NCI-H2029 (cell line): ENCODE measurements around the gene PRMT3.
"Not testable (repeated sequence)": the region's sequence is repeated elsewhere in the genome, so short reads cannot be mapped to it uniquely, and the experiment has no call there.

Experiments used
- DNase-seq: peaks from one replicate; lab custom pipeline; 2025; lab: John Stamatoyannopoulos, UW

Gene PRMT3

DNA sequence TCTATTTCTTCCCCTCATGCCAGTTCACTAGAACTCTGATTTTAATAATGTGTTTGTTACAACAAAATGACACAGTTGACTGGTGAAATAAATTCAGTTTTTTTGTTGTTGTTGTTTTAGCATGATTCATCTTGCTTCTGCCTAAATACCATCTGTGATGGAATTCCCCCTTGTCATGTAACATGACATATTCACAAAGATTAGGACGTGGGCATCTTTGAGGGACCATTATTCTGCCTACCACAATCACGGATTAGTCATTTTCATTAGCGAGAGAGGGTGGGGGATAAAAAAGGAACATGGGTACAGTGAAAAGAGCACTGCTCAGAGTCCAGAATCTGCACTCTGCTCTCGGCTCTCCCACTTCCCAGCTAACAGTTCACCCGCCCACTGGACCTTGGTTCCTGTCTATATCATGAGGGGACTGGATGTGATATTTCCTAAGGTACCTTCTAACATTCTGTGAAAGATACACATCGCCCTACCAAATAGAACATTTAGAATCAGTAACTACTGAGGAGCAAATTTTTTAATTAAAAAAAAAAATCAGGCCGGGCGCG, 12.7 kb upstream of the PRMT3 start:
- no peak for DNase-seq

GRCh38 chr11:20376162-20376730, 11.3 kb upstream of the PRMT3 start:
- DNase-seq, result no peak

- DNase-seq, result not testable (repeated sequence)
Measured at GRCh38 chr11:20385996-20386395, 1.5 kb upstream of the PRMT3 start.

GRCh38 chr11:20388096-20389055, 860 bp downstream of the PRMT3 start:
- no peak for DNase-seq

DNA sequence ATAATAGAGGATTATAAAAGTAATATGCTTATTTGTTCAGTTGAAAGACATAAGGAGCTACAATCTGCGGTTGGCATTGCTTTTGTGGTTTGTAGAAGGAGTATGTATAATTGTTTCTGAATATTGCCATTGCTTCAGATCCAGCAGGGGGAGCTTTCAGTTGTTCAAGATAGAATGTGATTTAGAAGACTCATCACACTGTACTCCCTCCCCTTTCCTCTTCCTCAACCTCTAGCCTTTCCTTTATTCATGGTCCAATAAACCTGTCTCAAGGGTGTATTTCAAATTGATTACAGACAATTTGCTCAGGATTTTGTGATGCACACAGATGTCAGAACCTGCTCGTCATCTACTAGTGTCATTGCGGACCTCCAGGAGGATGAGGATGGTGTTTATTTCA, 9.8 kb downstream of the PRMT3 start:
- peak; percentile 39 for DNase-seq

GRCh38 chr11:20399498-20399897, 12.0 kb downstream of the PRMT3 start:
- DNase-seq, result no peak

DNA sequence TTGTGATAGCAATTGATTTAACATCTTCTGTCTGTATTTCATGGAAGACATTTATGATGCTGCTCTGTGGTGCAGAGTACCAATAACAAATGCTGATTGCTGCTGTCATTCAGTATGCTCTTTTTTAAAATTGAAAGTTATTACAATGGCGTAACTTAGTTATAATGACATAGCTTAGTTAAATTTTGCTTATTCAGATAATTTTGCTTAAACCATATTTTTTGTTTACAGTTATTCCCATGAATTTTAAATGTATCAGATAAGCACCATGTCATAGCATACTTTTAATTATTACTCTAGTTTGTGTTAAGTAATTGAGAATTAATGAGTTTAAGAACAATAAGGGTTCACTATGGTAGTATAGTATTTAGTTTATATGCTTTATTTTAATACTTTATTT, 15.5 kb downstream of the PRMT3 start:
- DNase-seq, result no peak

DNA sequence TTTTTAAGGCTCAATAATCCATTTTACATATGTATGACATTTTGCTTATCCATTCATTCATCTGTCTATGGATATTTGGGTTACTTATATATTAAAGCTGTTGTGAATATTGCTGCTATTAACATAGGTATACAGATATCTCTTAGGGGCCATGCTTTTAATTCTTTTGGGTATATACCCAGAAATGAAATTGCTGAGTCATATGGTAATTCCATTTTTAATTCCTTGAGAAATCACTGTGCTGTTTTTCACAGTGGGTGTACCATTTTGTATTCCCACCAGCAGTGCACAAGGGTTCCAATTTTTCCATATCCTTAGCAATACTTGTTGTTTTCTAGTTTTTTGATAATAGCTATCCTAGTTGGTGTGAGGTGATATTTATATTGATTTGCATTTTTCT, 19.0 kb downstream of the PRMT3 start:
- no peak for DNase-seq

DNA sequence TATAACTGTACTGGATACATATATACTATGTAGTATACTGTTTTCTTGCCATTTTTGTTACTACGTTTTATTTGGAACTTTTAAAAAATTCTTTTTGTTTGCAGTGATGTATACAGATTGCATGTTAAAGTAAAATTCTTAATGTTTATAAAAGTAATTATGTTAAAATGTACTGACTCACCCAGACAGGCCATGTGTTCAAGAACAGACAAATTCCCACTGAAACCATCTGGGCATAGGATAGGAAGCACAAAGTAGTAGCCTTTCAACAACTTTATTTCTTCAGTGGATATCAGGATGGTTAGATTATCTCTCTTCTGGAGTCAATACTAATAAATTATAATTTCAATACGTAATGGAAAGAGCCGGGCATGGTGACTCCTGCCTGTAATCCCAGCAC, 19.8 kb downstream of the PRMT3 start:
- no peak for DNase-seq

DNA sequence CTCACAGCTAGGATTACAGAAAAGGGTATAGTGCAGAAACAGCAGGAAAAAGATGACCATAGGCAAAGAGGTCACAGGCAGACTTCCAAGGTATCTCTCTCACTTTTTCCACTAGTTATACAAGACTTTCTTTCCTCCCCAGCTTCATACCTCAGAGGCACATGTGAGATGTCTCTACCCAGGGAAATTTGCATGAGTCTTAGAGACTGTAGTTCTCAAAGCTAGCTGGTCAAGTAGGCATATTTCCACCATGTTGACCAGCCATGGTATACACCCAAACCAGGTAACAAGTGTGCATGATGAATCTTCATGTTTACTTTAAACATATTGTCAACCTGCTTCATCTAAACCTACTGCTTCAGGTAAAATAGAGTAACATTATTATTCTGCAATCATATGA, 27.9 kb downstream of the PRMT3 start:
- DNase-seq, result no peak

DNA sequence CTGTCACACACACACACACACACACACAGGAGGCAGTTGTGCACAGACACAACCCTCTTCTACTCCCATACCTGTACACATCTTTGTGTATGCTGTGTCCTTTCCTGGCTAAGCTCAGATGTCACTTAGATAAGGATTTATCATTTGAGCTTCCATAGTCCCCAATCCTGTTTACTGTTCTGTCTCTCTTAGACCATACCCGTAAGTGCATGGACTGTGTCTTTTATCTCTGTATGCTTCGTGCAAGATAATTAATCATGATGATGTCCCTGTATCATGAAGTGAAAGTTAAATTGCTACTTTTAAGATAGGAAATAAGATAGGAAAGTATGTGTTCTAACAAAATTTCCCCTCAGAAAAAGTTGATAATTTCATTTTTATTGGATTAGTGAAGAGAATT, 30.3 kb downstream of the PRMT3 start:
- no peak for DNase-seq

GRCh38 chr11:20421946-20422345, 34.4 kb downstream of the PRMT3 start:
- no peak for DNase-seq

- no peak for DNase-seq
Measured at GRCh38 chr11:20429216-20429615, 41.7 kb downstream of the PRMT3 start.

DNA sequence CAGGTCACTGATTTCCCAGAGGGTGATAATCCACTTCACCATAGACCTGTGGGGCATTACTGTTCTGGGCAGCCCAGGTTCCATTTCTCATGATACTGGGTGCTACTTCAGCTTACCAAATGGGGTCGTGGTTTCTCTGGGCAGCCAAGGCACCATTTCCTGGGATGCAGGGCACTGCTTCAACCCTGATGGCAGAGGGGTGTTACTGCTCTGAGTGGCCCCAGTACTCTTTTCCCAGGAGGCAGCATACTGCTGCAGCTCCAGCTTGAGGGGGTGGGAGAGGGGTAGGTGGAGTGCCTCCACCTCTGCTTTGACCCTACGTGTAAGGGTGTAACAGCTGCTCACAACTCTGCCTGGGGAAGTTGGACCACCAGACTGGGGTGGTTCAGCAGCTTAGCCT, 51.1 kb downstream of the PRMT3 start:
- DNase-seq, result no peak

- no peak for DNase-seq
Measured at GRCh38 chr11:20443596-20443995, 56.1 kb downstream of the PRMT3 start.

- no peak for DNase-seq
Measured at GRCh38 chr11:20444535-20444934, 57.0 kb downstream of the PRMT3 start.

DNA sequence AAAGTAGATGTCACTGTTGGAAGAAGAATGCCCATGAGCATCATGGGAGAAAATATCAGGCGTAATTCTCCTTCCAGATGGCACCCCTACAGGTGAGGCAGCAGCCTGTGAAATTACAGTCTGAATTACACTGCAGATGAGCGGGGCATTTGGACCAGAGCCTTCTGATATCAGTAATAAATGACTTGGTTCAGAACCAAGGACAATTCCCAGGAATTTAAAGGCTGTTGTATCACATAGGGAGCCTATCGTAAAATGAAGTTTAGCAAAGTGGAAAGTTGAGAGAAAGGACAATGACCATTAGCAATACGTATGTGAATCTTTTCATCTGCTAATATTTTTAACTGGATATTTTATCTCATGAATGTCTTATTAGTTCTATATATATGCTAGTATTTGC, 61.3 kb downstream of the PRMT3 start:
- no peak for DNase-seq

GRCh38 chr11:20450829-20451228, 63.3 kb downstream of the PRMT3 start:
- DNase-seq, result no peak

- no peak for DNase-seq
Measured at GRCh38 chr11:20451568-20451967, 64.1 kb downstream of the PRMT3 start.

DNA sequence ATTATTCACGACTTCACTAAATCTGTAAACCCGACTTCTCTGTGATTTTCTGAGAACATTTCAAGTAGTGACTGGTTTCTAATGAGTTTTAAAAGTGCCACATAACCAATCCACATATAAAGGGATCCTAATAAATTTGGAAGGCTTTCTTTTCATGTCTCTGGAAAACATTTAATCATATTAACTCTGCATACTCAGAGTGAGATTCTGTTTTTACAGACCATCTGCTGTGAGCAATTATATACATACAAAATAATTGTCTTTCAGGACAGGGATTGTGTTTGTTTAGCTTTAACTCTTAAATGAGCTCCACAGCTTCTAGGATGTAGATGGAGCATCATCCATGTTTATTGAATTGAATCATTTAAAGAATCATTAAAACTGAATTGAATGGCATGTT, 65.1 kb downstream of the PRMT3 start:
- DNase-seq, result no peak

- no peak for DNase-seq
Measured at GRCh38 chr11:20453657-20454316, 66.3 kb downstream of the PRMT3 start.

GRCh38 chr11:20457001-20457799, 69.7 kb downstream of the PRMT3 start:
- no peak for DNase-seq
